Fibroblast of villous mesenchyme (primary cell): ENCODE measurements around the gene METTL21C. TPM values are rescaled to one million over a fixed set of nuclear protein-coding genes. Genes with fewer than 3 reads are reported as not detected.
A peak's percentile ranks its signal among the peaks of the same experiment; 100 is the strongest.

Source experiments
- DNase-seq: peaks from one replicate; pipeline ENCODE4 v3.0.0-alpha.2; 2010; ENCODE audit warnings: low read depth
- H3K4me3 ChIP-seq: 2 replicates; pipeline ENCODE4 v1.5.1; 2011; ENCODE audit warnings: low read depth, mild to moderate bottlenecking, low read length
- CTCF ChIP-seq: IDR thresholded peaks from 2 replicates; pipeline ENCODE4 v1.5.1; 2012; ENCODE audit warnings: low read depth, mild to moderate bottlenecking, low read length; ENCODE audit not compliant: insufficient read depth
- total RNA-seq: library from RNA; depleted of rRNA; stranded (reverse); fragments of >200 nt; gene quantifications from 2 replicates; pipeline ENCODE4 v1.2.3, GENCODE V29; 2012

METTL21C gene
- total RNA-seq, 1 donor: not detected

GRCh38 chr13:102698649-102698980 lies 3.8 kb upstream of the METTL21C start:
- DNase-seq: no peak
- TF ChIP-seq CTCF: no peak

GRCh38 chr13:102697929-102698648 lies 3.2 kb upstream of the METTL21C start:
- DNase-seq: no peak

More at GRCh38 chr13:102698649-102698980, 3.8 kb upstream of the METTL21C start:
- no peak overlapping the region for H3K4me3 ChIP-seq

GRCh38 chr13:102697264-102697663 lies 2.4 kb upstream of the METTL21C start:
- no peak for DNase-seq
- H3K4me3 ChIP-seq: no peak overlapping the region
- TF ChIP-seq CTCF: no peak

More at GRCh38 chr13:102697929-102698648, 3.2 kb upstream of the METTL21C start:
- TF ChIP-seq CTCF: no peak
- no peak overlapping the region for H3K4me3 ChIP-seq

GRCh38 chr13:102696465-102696864 lies 1.6 kb upstream of the METTL21C start:
- no peak overlapping the region for H3K4me3 ChIP-seq
- no peak for DNase-seq
- TF ChIP-seq CTCF: no peak

GRCh38 chr13:102693776-102694175 lies 1.1 kb downstream of the METTL21C start:
- peak; percentile 50 for DNase-seq
- no peak overlapping the region for H3K4me3 ChIP-seq
- TF ChIP-seq CTCF: no peak

GRCh38 chr13:102693250-102693649 lies 1.6 kb downstream of the METTL21C start:
- TF ChIP-seq CTCF: no peak
- no peak for DNase-seq
- H3K4me3 ChIP-seq: no peak overlapping the region

GRCh38 chr13:102692491-102692826 lies 2.4 kb downstream of the METTL21C start:
- H3K4me3 ChIP-seq: no peak overlapping the region
- DNase-seq: no peak
- TF ChIP-seq CTCF: no peak
